ENCODE data around the gene SYT2.

DNA sequence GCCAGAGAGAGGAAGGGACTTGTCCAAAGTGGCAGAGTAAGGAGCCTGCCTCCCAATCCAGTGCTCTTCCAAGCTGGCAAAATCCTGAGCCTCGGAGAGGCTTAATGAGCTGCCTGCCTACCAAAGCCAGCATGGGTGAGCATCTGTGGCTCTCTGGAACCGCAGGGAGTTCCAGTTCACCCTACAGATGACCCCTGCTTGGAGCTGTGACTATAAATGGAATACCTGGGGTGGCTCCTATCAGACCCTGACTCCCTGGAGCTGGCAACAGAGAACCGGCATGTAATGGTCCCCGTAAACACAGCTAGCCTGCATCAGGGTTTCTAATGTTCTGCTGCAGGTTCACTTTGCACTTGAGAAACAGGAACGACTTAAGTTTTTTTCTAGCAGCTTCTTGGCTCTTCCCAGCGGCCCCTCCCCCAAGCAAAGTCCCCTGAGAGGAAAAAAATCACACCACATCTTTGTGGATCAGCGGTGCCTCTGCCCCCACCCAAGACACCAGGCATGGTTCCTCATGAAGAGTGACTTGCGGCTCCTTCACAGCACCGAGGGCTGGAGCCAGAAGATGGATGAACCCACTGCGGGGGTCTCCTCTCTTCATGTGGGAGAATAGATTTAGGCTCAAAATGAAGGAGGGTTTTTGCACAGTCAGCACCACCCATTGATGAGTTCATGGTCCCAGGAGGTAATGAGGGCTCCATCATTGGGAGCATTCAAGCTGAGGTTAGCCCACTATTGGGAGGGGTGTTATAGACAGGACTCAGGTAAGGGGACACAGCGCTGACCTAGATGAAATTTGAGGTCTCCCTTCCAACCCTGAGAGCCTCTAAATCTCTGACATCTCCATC is 79.0 kb downstream of the SYT2 start:
- TF ChIP-seq, protein P1, sequence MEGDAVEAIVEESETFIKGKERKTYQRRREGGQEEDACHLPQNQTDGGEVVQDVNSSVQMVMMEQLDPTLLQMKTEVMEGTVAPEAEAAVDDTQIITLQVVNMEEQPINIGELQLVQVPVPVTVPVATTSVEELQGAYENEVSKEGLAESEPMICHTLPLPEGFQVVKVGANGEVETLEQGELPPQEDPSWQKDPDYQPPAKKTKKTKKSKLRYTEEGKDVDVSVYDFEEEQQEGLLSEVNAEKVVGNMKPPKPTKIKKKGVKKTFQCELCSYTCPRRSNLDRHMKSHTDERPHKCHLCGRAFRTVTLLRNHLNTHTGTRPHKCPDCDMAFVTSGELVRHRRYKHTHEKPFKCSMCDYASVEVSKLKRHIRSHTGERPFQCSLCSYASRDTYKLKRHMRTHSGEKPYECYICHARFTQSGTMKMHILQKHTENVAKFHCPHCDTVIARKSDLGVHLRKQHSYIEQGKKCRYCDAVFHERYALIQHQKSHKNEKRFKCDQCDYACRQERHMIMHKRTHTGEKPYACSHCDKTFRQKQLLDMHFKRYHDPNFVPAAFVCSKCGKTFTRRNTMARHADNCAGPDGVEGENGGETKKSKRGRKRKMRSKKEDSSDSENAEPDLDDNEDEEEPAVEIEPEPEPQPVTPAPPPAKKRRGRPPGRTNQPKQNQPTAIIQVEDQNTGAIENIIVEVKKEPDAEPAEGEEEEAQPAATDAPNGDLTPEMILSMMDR (IDR thresholded peaks at IDR 0.05), result no peak
- TF ChIP-seq, protein P2, sequence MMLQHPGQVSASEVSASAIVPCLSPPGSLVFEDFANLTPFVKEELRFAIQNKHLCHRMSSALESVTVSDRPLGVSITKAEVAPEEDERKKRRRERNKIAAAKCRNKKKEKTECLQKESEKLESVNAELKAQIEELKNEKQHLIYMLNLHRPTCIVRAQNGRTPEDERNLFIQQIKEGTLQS (CRISPR knock-in tag; conservative IDR thresholded peaks at IDR 0.05), result no peak
- TF ChIP-seq ZNF138 (CRISPR knock-in tag; conservative IDR thresholded peaks at IDR 0.05) (no peak), JUN (CRISPR knock-in tag; IDR thresholded peaks at IDR 0.05) (no peak), TCF7 (CRISPR knock-in tag; IDR thresholded peaks at IDR 0.05; ENCODE audit: low read depth) (no peak), SP1 (CRISPR knock-in tag; conservative IDR thresholded peaks at IDR 0.05) (no peak), CBFB (CRISPR knock-in tag; IDR thresholded peaks at IDR 0.05; ENCODE audit: low read depth) (no peak), NFE2L1 (CRISPR knock-in tag; IDR thresholded peaks at IDR 0.05) (no peak), ZNF671 (CRISPR knock-in tag; IDR thresholded peaks at IDR 0.05) (no peak)
- TF ChIP-seq, protein P3, sequence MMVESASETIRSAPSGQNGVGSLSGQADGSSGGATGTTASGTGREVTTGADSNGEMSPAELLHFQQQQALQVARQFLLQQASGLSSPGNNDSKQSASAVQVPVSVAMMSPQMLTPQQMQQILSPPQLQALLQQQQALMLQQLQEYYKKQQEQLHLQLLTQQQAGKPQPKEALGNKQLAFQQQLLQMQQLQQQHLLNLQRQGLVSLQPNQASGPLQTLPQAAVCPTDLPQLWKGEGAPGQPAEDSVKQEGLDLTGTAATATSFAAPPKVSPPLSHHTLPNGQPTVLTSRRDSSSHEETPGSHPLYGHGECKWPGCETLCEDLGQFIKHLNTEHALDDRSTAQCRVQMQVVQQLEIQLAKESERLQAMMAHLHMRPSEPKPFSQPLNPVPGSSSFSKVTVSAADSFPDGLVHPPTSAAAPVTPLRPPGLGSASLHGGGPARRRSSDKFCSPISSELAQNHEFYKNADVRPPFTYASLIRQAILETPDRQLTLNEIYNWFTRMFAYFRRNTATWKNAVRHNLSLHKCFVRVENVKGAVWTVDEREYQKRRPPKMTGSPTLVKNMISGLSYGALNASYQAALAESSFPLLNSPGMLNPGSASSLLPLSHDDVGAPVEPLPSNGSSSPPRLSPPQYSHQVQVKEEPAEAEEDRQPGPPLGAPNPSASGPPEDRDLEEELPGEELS (CRISPR knock-in tag; IDR thresholded peaks at IDR 0.05), result no peak
- TF ChIP-seq, protein P4, sequence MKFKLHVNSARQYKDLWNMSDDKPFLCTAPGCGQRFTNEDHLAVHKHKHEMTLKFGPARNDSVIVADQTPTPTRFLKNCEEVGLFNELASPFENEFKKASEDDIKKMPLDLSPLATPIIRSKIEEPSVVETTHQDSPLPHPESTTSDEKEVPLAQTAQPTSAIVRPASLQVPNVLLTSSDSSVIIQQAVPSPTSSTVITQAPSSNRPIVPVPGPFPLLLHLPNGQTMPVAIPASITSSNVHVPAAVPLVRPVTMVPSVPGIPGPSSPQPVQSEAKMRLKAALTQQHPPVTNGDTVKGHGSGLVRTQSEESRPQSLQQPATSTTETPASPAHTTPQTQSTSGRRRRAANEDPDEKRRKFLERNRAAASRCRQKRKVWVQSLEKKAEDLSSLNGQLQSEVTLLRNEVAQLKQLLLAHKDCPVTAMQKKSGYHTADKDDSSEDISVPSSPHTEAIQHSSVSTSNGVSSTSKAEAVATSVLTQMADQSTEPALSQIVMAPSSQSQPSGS (CRISPR knock-in tag; IDR thresholded peaks at IDR 0.05; ENCODE audit: borderline replicate concordance, low read depth), result no peak
- TF ChIP-seq, protein P5, sequence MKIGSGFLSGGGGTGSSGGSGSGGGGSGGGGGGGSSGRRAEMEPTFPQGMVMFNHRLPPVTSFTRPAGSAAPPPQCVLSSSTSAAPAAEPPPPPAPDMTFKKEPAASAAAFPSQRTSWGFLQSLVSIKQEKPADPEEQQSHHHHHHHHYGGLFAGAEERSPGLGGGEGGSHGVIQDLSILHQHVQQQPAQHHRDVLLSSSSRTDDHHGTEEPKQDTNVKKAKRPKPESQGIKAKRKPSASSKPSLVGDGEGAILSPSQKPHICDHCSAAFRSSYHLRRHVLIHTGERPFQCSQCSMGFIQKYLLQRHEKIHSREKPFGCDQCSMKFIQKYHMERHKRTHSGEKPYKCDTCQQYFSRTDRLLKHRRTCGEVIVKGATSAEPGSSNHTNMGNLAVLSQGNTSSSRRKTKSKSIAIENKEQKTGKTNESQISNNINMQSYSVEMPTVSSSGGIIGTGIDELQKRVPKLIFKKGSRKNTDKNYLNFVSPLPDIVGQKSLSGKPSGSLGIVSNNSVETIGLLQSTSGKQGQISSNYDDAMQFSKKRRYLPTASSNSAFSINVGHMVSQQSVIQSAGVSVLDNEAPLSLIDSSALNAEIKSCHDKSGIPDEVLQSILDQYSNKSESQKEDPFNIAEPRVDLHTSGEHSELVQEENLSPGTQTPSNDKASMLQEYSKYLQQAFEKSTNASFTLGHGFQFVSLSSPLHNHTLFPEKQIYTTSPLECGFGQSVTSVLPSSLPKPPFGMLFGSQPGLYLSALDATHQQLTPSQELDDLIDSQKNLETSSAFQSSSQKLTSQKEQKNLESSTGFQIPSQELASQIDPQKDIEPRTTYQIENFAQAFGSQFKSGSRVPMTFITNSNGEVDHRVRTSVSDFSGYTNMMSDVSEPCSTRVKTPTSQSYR (CRISPR knock-in tag; IDR thresholded peaks at IDR 0.05), result no peak

Measured in WTC11 (cell line).